Measurements from ENCODE around the gene LFNG. TPM values are rescaled to one million over a fixed set of nuclear protein-coding genes. Genes with fewer than 3 reads are reported as not detected.

LFNG gene
- total RNA-seq, 1 experiment from 2014 or later, result 2.4 TPM

- CTCF ChIA-PET, result interaction anchor here (0.6 kb wide), 1 partner anchor 60 kb away, joined by 3 read pairs; no protein-coding TSS in a partner anchor
- intact Hi-C loops (cut with micrococcal nuclease), result no loop called here
- no peak for TF ChIP-seq CTCF (IDR thresholded peaks at IDR 0.05; ENCODE audit: unreplicated experiment)
- Mint-ChIP-seq H3K4me1 (ENCODE audit: insufficient read depth, unreplicated experiment) (peaks cover 9% of the 10 kb centered on the region), H3K9me3 (ENCODE audit: unreplicated experiment) (no peaks in the 10 kb centered on the region), H3K27ac (ENCODE audit: low read depth, unreplicated experiment) (no peak overlapping the region), H3K4me3 (ENCODE audit: unreplicated experiment) (no peak overlapping the region), H3K27me3 (ENCODE audit: insufficient read depth, unreplicated experiment) (no peaks in the 10 kb centered on the region), H3K36me3 (ENCODE audit: insufficient read depth, unreplicated experiment) (no peaks in the 10 kb centered on the region)
- no peak for DNase-seq (ENCODE audit: unreplicated experiment)
- POLR2A ChIA-PET, result no interaction called here
- BruUV-seq (replicated peaks), result no TSS peak
Measured at GRCh38 chr7:2512713-2513112, 6.9 kb upstream of the LFNG start.

- CTCF ChIA-PET, result no interaction called here
- TF ChIP-seq CTCF (IDR thresholded peaks at IDR 0.05; ENCODE audit: unreplicated experiment), result no peak
- no TSS peak for BruUV-seq (replicated peaks)
- no peaks in the 10 kb centered on the region for H3K27me3 Mint-ChIP-seq (ENCODE audit: insufficient read depth, unreplicated experiment)
- no peak overlapping the region for H3K4me3 Mint-ChIP-seq (ENCODE audit: unreplicated experiment)
- no peaks in the 10 kb centered on the region for H3K36me3 Mint-ChIP-seq (ENCODE audit: insufficient read depth, unreplicated experiment)
- H3K9me3 Mint-ChIP-seq (ENCODE audit: unreplicated experiment), result no peaks in the 10 kb centered on the region
- DNase-seq (ENCODE audit: unreplicated experiment), result no peak
- POLR2A ChIA-PET, result no interaction called here
- H3K4me1 Mint-ChIP-seq (ENCODE audit: insufficient read depth, unreplicated experiment), result peaks cover 5% of the 10 kb centered on the region
- H3K27ac Mint-ChIP-seq (ENCODE audit: low read depth, unreplicated experiment), result no peak overlapping the region
- intact Hi-C loops (cut with micrococcal nuclease), result no loop called here
Measured at GRCh38 chr7:2513702-2514101, 5.9 kb upstream of the LFNG start.

- ChIA-PET CTCF (no interaction called here), POLR2A (no interaction called here)
Measured at GRCh38 chr7:2514473-2515423, 4.8 kb upstream of the LFNG start.

More at GRCh38 chr7:2514473-2515423, 4.8 kb upstream of the LFNG start:
- Mint-ChIP-seq H3K27ac (ENCODE audit: low read depth, unreplicated experiment) (no peak overlapping the region), H3K27me3 (ENCODE audit: insufficient read depth, unreplicated experiment) (no peaks in the 10 kb centered on the region), H3K9me3 (ENCODE audit: unreplicated experiment) (no peaks in the 10 kb centered on the region), H3K4me3 (ENCODE audit: unreplicated experiment) (no peak overlapping the region), H3K4me1 (ENCODE audit: insufficient read depth, unreplicated experiment) (no peaks in the 10 kb centered on the region), H3K36me3 (ENCODE audit: insufficient read depth, unreplicated experiment) (no peaks in the 10 kb centered on the region)
- BruUV-seq (replicated peaks), result no TSS peak
- DNase-seq (ENCODE audit: unreplicated experiment), result no peak
- TF ChIP-seq CTCF (IDR thresholded peaks at IDR 0.05; ENCODE audit: unreplicated experiment), result no peak
- intact Hi-C loops (cut with micrococcal nuclease), result no loop called here

Measured in MCF 10A (cell line).